Stimulated activated CD8-positive, alpha-beta memory T cell treated with anti-CD3 and anti-CD28 coated beads, Interleukin-4, amount 100 ng/mL, for 4 hours (primary cell): Measurements from ENCODE around the gene SLX1B.
"Not testable (repeated sequence)": the region's sequence is repeated elsewhere in the genome, so short reads cannot be mapped to it uniquely, and the experiment has no call there.

Source experiments
- DNase-seq, 2 donors: peaks; one replicate each; pipeline ENCODE4 v3.0.0-alpha.2; 2020; ENCODE audit warnings: low read depth in 2 of 2, low spot score in 1 of 2

SLX1B gene

DNA sequence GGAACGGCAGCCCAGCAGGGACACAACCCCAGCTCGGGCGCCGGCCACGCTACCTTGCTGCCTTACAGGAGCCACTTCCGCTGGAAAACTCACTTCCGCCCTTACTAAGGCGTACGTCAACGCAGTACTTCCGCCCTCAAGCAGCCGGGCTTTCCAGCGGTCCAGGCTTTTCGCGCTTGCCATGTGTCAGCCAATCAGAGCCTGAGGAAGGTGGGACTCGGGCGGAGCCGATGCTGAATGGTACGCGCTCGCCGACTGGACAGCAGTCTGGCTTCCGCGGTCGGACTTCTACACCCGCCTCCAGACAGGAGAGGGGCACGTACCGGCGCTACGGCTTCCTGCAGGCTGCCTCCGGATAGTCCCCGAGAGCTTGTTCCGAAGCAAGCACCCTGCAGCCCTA is at the start of gene SLX1B, which contains the start of gene BOLA2:
Gene SLX1B (plus strand): TSS at position 265 of the 400 bp plus-strand sequence.
Gene BOLA2 (minus strand): TSS at position 83 of the 400 bp plus-strand sequence. CDS start 98 bp downstream, outside the sequence.
- not testable (repeated sequence) for DNase-seq

DNA sequence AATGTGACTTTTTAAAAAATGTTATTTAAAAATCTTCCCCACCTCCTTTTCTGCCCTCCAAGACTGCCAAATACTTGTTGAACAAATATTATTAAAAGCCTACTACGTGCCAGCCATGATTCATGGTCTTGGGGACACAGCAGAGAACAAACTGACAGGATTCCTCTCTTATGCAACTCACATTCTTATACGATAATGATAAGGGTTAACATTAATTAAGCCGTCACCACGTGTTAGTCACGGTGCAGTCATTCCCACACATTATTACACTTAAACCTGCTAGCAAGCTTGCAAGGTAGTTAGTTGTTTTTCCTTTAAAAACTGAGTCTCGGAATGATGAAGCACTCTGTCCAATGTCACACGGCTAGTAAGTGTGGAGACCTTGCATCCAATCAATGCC is 49.1 kb upstream of the SLX1B start:
- DNase-seq, result not testable (repeated sequence)

DNA sequence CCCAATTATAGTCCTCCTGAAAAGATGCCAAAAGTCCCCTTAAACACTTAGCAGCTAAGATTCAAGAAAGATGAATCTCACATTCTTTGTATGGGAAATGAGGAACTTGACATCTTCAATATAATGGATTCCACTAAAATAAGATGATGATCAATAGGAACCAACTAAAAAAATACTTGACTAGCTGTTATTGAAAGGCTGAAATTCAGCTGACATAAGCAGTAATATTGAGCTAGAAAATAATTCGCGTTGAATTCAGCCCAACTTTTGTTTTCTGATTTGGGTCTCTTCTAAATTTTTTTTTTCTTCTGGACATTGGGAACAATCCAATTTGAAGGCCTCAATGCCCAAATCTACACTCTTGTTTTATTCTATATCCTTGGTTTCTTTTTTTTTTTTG is 30.7 kb upstream of the SLX1B start:
- DNase-seq, result not testable (repeated sequence)

DNA sequence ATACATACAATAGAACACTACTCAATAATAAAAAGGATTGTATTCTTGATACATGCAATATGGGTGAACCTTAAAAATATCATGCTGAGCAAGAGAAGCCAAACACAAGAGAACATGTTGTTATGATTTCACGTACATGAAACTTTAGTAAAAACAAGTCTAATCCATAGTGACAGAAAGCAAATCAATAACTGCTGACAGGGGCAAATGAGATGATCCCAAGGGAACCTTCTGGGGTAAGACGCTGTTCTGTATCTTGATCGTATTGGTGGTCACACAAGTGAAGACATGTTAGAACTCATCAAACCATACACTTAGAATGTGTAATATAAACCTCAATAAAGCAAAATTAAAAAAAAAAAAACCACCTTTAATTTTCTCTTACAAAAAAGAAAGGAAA is 28.9 kb upstream of the SLX1B start:
- DNase-seq, result not testable (repeated sequence)

DNA sequence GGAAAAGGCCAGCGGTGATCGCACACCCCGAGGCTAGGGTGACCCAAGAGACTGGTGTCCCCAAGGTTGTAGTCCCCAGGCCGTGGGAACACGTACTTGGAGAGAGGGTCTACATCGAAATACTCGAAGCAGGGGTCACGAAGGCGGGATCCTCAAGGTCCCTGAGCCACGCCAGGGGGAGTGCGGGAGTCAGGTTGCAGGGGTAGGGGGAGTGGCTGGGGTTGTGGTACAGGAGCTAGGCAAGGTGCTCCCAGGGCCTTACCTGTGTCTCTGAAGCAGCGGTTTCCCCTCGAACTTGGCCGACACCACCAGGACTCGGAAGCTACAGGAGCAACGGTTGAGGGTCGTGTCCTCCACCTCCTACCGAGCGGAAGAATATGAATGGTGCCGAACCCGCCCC is 579 bp upstream of the SLX1B start:
- DNase-seq, result not testable (repeated sequence)

DNA sequence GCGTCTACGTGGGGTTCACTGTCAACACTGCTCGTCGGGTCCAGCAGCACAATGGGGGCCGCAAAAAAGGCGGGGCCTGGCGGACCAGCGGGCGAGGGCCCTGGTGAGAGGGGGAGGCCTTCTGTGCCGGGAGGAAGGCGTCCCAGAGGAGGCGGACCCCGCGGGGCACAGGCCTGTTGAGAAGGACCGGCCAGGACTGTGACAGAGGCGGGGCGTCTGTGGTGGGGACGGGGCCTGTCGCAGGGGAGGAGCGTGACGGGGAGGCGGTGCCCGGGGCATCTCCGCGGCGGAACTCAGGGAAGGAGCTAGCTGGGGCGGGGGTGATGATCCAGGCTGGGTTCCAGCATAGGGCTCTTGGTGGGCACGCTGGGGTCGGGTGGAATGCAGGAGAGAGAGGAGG is 495 bp downstream of the SLX1B start:
- not testable (repeated sequence) for DNase-seq

DNA sequence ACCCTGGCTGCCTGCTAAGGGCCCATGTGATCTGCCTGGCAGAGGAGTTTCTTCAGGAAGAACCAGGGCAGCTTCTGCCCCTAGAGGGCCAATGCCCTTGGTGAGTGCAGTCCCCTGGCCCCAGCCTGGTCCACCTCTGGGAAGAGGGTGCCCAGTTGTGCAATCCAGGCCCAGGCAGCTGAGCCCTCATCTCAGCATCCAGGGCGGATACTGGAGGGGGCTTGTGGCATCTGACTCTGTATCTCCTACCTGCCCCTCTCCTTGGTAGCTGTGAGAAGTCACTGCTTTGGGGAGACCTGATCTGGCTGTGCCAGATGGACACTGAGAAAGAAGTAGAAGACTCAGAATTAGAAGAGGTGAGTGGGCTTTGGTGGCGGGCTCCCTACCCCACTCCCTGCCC is 3.3 kb downstream of the SLX1B start:
- not testable (repeated sequence) for DNase-seq

DNA sequence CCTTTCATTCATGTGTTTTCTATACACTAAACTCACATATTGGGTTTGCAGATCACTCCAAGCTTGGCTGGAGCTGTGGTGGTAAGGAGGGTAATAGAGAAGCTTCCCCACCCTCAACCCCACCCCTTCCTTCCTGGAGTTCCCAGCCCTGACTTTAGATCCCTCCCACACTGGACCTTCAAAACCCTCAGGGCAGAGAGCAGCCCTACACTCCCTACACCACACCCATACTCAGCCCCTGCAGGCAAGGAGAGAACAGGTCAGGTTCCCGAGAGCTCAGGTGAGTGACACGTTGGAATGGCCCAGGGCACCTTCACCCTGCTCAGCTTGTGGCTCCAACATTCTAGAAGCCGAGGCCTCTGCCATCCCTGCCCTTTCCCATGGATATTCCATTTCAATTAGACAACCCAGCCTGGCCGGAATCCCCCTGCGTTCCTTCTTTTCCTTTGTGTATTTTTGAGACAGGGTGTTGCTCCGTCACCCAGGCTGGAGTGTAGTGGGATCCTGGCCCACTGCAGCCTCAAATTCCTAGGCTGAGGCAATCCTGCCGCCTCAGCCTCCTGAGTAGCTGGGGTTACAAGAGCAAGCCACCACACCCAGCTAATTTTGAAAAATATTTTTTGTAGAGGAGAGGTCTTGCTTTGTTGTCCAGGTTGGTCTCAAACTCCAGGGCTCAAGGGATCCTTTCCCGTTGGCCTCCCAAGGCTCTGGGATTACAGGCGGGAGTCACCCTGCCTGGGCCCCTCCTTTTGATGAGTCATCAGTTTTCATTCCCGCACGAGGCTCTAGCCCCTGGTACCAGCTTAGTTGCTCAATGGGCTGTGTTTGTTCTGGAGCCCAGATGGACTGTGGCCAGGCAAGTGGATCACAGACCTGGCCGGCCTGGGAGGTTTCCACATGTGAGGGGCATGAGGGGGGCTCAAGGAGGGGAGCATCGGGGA is 5.6 kb downstream of the SLX1B start, which contains the start of gene SULT1A4:
Gene SULT1A4 (plus strand): TSS at position 208 of the 941 bp plus-strand sequence. CDS start 1,473 bp downstream, outside the sequence.
- not testable (repeated sequence) for DNase-seq

DNA sequence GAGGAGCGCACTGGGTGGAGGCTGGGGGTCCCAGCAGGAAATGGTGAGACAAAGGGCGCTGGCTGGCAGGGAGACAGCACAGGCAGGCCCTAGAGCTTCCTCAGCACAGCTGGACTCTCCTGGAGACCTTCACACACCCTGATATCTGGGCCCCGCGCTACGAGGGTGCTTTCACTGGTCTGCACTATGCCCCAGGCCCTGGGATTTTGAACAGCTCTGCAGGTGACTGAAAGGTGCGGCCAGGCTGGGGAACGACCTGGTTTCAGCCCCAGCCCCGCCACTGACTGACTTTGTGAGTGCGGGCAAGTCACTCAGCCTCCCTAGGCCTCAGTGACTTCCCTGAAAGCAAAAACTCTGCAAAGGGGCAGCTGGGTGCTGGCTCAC is 6.3 kb downstream of the SLX1B start:
- DNase-seq, result not testable (repeated sequence)

DNA sequence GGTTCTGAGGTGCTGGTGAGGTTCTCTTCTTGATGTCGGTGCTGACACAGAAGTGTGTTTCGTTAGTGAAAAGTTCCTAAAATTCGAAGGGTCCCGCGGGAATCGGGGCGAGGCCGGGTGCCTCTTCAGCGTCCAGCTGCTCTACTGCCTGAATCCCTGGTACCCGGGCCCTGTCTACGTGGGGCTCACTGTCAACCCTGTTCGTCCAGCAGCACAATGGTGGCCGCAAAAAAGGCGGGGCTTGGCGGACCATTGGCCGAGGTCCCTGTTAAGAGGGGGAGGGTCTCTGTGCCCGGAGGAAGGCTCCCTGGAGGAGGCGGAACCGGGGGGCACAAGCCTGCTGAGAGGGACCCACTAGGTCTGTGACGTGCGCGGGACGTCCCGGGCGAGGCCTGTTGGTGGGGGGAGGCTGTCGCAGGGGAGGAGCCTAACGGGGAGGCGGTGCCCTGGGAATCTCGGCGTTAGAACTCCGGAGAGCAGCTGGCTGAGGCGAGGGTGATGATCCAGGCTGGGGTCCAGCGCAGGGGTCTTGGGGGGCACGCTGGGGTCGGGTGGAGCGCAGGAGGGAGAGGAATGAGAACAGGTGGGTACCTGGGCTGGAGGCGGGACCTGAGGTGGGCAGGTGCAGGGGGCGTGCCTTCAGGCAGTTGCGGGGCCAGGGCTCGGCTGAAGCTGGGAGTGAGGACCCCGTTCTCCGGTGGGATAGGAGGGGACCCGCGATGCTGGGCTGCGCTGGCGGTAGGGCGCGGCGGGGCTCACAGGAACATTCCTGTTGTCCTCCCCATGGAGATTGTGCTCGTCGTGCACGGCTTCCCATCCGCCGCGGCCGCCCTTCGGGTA is 11.9 kb downstream of the SLX1B start:
- not testable (repeated sequence) for DNase-seq

DNA sequence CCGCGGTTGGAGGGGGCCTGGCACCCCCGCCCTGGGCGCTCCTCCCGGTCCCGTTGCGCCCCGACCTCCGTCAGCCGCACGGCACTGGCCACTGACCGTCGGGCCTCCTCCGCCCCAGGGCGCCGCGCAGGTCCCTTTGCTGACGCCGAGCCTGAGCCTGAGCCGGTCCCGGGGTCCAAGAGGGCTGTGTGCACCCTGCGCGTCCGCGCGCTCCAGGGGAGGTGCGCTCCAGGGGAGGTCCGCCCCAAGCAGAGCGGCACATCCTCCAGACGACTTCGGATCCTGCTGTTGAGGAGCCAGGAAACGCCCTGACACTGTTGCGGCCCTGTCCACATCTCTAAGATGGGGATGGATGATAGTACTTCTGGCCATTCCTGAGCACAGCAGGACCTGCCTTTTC is 12.6 kb downstream of the SLX1B start:
- DNase-seq, result not testable (repeated sequence)

DNA sequence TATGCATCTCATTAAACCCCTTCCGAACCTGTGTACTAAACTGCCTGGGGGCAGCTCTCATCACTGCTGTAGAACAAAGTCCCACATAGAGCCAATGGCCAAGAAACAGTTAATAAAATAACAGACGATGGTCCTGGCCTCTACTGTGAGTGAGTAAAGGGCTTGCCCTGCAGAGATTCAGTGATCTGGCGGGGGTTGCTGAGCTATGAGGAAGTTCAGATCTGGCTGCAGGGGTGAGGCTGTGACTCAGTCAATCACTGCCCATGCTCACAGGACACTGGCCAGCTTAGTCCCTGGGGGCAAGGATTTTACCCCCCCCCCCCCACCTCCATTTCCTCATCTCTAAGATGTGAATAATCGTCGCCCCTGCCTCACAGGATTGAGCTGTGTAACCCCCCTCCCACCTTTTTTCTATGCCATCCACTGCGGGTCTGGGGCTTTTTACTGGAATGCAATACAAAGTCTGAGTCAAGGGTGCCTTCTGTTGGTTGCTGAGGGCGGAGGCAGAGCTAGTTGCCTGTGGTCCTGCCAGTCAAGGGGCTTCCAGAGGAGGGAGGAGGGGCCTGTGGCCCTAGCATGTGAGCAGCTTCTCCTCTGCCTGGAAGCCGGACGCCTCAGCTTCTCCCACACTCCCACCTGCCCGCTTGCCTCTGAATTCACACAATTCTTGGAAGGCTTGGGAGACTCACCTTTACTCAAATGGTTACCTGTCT is 13.5 kb downstream of the SLX1B start:
- DNase-seq, result not testable (repeated sequence)

DNA sequence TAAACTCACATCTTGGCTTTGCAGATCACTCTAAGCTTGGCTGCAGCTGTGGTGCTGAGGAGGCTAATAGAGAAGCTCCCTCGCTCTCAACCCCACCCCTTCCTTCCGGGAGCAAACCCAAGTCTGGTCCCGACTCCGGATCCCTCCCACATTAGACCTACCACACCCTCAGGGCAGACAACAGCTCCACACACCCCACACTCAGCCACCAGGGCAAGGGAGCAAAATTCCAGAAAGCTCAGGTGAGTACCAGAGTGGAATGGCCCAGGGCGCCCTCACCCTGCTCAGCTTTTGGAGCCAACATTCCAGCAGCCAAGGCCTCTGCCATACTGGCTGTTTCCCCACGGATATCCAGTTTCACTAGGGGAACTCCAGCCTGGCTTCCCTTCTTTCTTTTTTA is 15.3 kb downstream of the SLX1B start:
- DNase-seq, result peak in 1 of 2 donors; percentile 6

DNA sequence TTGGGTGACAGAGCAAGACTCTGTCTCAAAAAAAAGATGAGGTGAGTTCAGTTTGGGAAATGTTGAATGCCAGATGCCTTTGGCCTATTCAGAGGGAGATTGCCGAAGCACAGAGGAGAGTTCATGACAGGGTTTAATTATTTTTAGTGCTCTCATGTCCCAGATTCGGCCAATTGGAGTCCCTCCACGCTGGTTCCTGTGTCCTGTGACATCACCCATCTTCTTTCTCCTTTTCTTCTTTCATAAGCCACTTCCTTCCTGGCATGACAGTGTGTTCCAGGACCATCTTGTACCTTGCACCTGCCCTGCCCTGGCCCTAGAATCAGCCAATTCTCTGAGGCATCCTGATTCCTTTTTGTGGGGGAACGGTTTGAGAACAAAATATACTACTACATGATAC is 17.7 kb downstream of the SLX1B start:
- DNase-seq, result not testable (repeated sequence)

DNA sequence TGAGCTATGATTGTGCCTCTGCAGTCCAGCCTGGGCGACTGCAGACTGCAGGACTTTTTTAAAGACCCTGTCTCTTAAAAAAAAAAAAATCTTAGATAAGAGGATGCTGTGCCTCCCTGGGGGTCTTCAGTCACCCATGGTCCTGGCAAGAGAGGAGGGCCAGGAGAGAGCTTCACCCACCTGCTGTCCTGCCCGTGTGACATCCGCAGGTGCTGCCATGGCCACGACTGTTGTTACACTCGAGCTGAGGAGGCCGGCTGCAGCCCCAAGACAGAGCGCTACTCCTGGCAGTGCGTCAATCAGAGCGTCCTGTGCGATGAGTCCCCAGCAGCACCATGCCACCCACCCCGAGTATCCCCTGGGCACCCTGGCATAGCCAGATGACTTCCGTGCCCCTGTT is 27.9 kb downstream of the SLX1B start:
- DNase-seq, result not testable (repeated sequence)

DNA sequence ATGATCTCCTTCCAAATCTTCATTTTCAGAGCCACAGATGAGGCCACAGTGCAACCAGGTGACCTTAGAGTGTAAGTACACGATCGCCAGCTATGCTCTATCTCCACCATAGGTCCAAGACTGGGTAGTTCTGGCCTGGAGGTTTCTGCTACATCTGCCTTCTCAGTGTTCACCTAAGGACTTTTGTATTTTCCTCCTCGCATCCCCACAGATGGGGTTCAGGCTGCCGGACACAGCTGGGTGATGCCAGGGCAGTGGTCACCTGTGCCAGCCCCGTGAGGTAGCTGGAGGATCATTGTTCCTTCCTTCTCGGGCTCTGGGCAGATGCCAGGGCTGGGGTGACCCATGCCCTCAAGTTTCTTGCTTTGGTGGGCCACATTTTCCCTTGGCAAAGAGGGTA is 52.0 kb downstream of the SLX1B start, which contains the start of gene NPIPB12:
Gene NPIPB12 (minus strand): TSS at position 101 of the 400 bp plus-strand sequence.
- not testable (repeated sequence) for DNase-seq
